ENCODE results near the gene CCL3. TPM values are rescaled to one million over a fixed set of nuclear protein-coding genes. Genes with fewer than 3 reads are reported as not detected.
"Not testable (repeated sequence)": the region's sequence is repeated elsewhere in the genome, so short reads cannot be mapped to it uniquely, and the experiment has no call there.

The CCL3 gene
- polyA plus RNA-seq, 1 donor (not counting 4 experiments of a cell fraction or from before 2014, with no cell fraction given) = not detected

DNA sequence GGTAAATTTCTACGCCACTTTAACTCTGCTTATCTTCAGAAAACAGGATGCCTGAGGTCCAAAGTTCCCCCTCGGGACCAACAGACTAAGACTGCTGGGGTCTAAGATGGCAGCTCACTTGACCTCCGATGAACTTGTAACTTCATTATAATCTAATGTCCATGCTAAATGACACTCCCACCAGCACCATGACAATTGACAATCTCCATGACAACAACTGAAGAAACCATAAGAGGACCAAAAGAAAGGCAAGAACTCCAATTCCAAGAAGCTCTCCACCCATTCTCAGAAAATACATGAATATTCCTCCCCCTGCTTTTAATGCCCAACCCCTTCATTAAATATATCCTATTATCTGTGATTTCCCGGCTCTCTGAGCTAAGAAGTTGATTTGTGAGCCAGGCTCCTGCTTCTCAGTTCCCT is 21.1 kb upstream of the CCL3 start:
- no peaks in the 10 kb centered on the region for H3K9me1 ChIP-seq (ENCODE audit: control insufficient read depth, extremely low read depth, insufficient read depth, low read length)
- no peak overlapping the region for H3K4me3 ChIP-seq (ENCODE audit: control insufficient read depth in 2 of 3, extremely low read depth in 1 of 3, insufficient read depth in 2 of 3, low read depth in 1 of 3, low read length in 3 of 3)
- no peaks in the 10 kb centered on the region for H3K27me3 ChIP-seq (ENCODE audit: control insufficient read depth, extremely low read depth, insufficient read depth, low read length)
- dilution Hi-C loops (cut with MboI; ENCODE audit: extremely low pct_ligation_motif_present, low sequenced_read_pairs) = no loop called here
- no peaks in the 10 kb centered on the region for H3K4me1 ChIP-seq (ENCODE audit: control insufficient read depth, extremely low read depth, insufficient read depth, low read length)
- H3K4me2 ChIP-seq (ENCODE audit: control insufficient read depth, extremely low read depth, insufficient read depth, low read depth, low read length) = no peak overlapping the region
- no peak overlapping the region for H3K27ac ChIP-seq (ENCODE audit: control insufficient read depth, insufficient read depth, low read length)
- H2AFZ ChIP-seq (ENCODE audit: control insufficient read depth, low read length) = no peak overlapping the region
- no peaks in the 10 kb centered on the region for H3K9me3 ChIP-seq (ENCODE audit: control insufficient read depth, low read depth, low read length)
- no peaks in the 10 kb centered on the region for H3K36me3 ChIP-seq (ENCODE audit: control insufficient read depth in 2 of 2, extremely low read depth in 1 of 2, insufficient read depth in 2 of 2, low read length in 2 of 2)
- no peak for DNase-seq (ENCODE audit: low read depth, low spot score)
- no peak for TF ChIP-seq EZH2 (IDR thresholded peaks at IDR 0.05; ENCODE audit: low read length)
- TF ChIP-seq, protein P1, sequence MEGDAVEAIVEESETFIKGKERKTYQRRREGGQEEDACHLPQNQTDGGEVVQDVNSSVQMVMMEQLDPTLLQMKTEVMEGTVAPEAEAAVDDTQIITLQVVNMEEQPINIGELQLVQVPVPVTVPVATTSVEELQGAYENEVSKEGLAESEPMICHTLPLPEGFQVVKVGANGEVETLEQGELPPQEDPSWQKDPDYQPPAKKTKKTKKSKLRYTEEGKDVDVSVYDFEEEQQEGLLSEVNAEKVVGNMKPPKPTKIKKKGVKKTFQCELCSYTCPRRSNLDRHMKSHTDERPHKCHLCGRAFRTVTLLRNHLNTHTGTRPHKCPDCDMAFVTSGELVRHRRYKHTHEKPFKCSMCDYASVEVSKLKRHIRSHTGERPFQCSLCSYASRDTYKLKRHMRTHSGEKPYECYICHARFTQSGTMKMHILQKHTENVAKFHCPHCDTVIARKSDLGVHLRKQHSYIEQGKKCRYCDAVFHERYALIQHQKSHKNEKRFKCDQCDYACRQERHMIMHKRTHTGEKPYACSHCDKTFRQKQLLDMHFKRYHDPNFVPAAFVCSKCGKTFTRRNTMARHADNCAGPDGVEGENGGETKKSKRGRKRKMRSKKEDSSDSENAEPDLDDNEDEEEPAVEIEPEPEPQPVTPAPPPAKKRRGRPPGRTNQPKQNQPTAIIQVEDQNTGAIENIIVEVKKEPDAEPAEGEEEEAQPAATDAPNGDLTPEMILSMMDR (optimal IDR thresholded peaks at IDR 0.05 in 1 of 3, IDR thresholded peaks at IDR 0.05 in 1 of 3, conservative IDR thresholded peaks at IDR 0.05 in 1 of 3; ENCODE audit: extremely low read depth in 1 of 3, insufficient read depth in 2 of 3, low read length in 3 of 3) = no peak
- H3K9ac ChIP-seq (ENCODE audit: control insufficient read depth, extremely low read depth, insufficient read depth, low read length) = no peak overlapping the region
- no peaks in the 10 kb centered on the region for H3K79me2 ChIP-seq (ENCODE audit: control insufficient read depth, insufficient read depth, low read length)
- H4K20me1 ChIP-seq (ENCODE audit: control insufficient read depth, extremely low read depth, insufficient read depth, low read length) = no peaks in the 10 kb centered on the region
- FAIRE-seq = no peak

DNA sequence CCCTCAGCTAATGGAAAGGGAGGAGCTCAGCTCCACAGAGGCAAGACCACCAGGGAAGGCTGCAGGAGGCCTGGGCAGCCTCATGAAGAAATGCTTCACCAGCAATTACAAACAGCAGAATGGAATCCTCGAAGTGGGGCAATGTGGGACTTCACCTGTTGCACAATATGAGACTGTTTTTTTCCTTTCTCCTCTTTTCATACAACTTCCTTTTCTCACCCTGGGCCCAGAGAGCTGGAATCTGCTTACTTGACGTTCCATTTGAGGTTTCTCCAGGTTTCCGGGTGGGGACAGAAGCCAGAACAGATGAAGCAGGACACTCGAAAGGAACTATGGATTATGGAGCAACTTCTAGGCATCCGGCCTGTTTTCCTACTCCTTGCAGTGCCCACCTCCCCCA is 18.3 kb upstream of the CCL3 start:
- DNase-seq (ENCODE audit: low read depth, low spot score); H4K20me1 ChIP-seq (ENCODE audit: control insufficient read depth, extremely low read depth, insufficient read depth, low read length); H3K4me1 ChIP-seq (ENCODE audit: control insufficient read depth, extremely low read depth, insufficient read depth, low read length); H3K27me3 ChIP-seq (ENCODE audit: control insufficient read depth, extremely low read depth, insufficient read depth, low read length); H3K79me2 ChIP-seq (ENCODE audit: control insufficient read depth, insufficient read depth, low read length); H3K9me1 ChIP-seq (ENCODE audit: control insufficient read depth, extremely low read depth, insufficient read depth, low read length); FAIRE-seq; H2AFZ ChIP-seq (ENCODE audit: control insufficient read depth, low read length); dilution Hi-C loops (cut with MboI; ENCODE audit: extremely low pct_ligation_motif_present, low sequenced_read_pairs); H3K36me3 ChIP-seq (ENCODE audit: control insufficient read depth in 2 of 2, extremely low read depth in 1 of 2, insufficient read depth in 2 of 2, low read length in 2 of 2); H3K9me3 ChIP-seq (ENCODE audit: control insufficient read depth, low read depth, low read length); H3K4me3 ChIP-seq (ENCODE audit: control insufficient read depth in 2 of 3, extremely low read depth in 1 of 3, insufficient read depth in 2 of 3, low read depth in 1 of 3, low read length in 3 of 3); H3K27ac ChIP-seq (ENCODE audit: control insufficient read depth, insufficient read depth, low read length); H3K9ac ChIP-seq (ENCODE audit: control insufficient read depth, extremely low read depth, insufficient read depth, low read length); H3K4me2 ChIP-seq (ENCODE audit: control insufficient read depth, extremely low read depth, insufficient read depth, low read depth, low read length): not testable (repeated sequence)

DNA sequence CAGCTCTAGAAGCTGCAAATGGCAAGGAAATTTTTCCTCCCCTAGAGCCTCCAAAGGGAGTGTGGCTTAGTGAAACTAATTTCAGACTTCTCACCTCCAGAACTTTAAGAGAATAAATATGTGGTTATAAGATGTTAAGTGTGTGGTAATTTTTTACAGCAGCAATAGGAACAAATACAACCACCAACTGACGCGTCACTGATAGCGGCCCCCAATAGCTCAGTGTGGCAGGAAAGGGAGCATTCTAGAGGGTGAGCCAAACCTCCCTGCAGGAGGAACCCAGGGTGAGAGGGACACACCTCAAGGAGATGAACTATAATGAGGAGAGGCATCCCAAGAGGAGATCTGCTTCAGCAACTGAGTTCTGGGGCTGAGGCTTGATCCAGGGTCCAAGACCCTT is 17.7 kb upstream of the CCL3 start:
- Histone ChIP-seq H3K4me2 (ENCODE audit: control insufficient read depth, extremely low read depth, insufficient read depth, low read depth, low read length) (no peak overlapping the region), H3K27ac (ENCODE audit: control insufficient read depth, insufficient read depth, low read length) (no peak overlapping the region), H3K9me1 (ENCODE audit: control insufficient read depth, extremely low read depth, insufficient read depth, low read length) (no peaks in the 10 kb centered on the region), H3K79me2 (ENCODE audit: control insufficient read depth, insufficient read depth, low read length) (no peaks in the 10 kb centered on the region), H3K4me1 (ENCODE audit: control insufficient read depth, extremely low read depth, insufficient read depth, low read length) (no peaks in the 10 kb centered on the region), H3K27me3 (ENCODE audit: control insufficient read depth, extremely low read depth, insufficient read depth, low read length) (no peaks in the 10 kb centered on the region), H3K4me3 (ENCODE audit: control insufficient read depth in 2 of 3, extremely low read depth in 1 of 3, insufficient read depth in 2 of 3, low read depth in 1 of 3, low read length in 3 of 3) (no peak overlapping the region), H2AFZ (ENCODE audit: control insufficient read depth, low read length) (no peak overlapping the region), H3K36me3 (ENCODE audit: control insufficient read depth in 2 of 2, extremely low read depth in 1 of 2, insufficient read depth in 2 of 2, low read length in 2 of 2) (no peaks in the 10 kb centered on the region), H3K9ac (ENCODE audit: control insufficient read depth, extremely low read depth, insufficient read depth, low read length) (no peak overlapping the region), H3K9me3 (ENCODE audit: control insufficient read depth, low read depth, low read length) (no peaks in the 10 kb centered on the region), H4K20me1 (ENCODE audit: control insufficient read depth, extremely low read depth, insufficient read depth, low read length) (no peaks in the 10 kb centered on the region)
- dilution Hi-C loops (cut with MboI; ENCODE audit: extremely low pct_ligation_motif_present, low sequenced_read_pairs) = no loop called here
- no peak for DNase-seq (ENCODE audit: low read depth, low spot score)
- FAIRE-seq = no peak
- TF ChIP-seq, protein P1 (optimal IDR thresholded peaks at IDR 0.05 in 1 of 3, IDR thresholded peaks at IDR 0.05 in 1 of 3, conservative IDR thresholded peaks at IDR 0.05 in 1 of 3; ENCODE audit: extremely low read depth in 1 of 3, insufficient read depth in 2 of 3, low read length in 3 of 3) = no peak
- no peak for TF ChIP-seq EZH2 (IDR thresholded peaks at IDR 0.05; ENCODE audit: low read length)

Measured in keratinocyte (primary cell).